Fibroblast of skin of right quadriceps (primary cell): ENCODE results near the gene MUC5B.

Source experiments
- DNase-seq: peaks from one replicate; pipeline ENCODE4 v3.0.0-alpha.2; 2013

MUC5B gene

GRCh38 chr11:1271927-1272326 is 49.1 kb downstream of the MUC5B start:
- DNase-seq, result no peak

GRCh38 chr11:1272531-1272930 is 49.7 kb downstream of the MUC5B start:
- DNase-seq, result no peak

GRCh38 chr11:1274501-1274900 is 51.6 kb downstream of the MUC5B start:
- no peak for DNase-seq

- DNase-seq, result no peak
Observed at GRCh38 chr11:1275021-1275420, 52.2 kb downstream of the MUC5B start.

GRCh38 chr11:1276041-1276790 is 53.4 kb downstream of the MUC5B start:
- DNase-seq, result no peak

GRCh38 chr11:1276866-1277615 is 54.2 kb downstream of the MUC5B start:
- DNase-seq, result no peak

- DNase-seq, result no peak
Observed at GRCh38 chr11:1277936-1278512, 55.2 kb downstream of the MUC5B start.

- no peak for DNase-seq
Observed at GRCh38 chr11:1278766-1279673, 56.2 kb downstream of the MUC5B start.

- DNase-seq, result no peak
Observed at GRCh38 chr11:1279674-1280055, 56.8 kb downstream of the MUC5B start.

- DNase-seq, result no peak
Observed at GRCh38 chr11:1280116-1281035, 57.5 kb downstream of the MUC5B start.

- no peak for DNase-seq
Observed at GRCh38 chr11:1281326-1281973, 58.6 kb downstream of the MUC5B start.

- DNase-seq, result no peak
Observed at GRCh38 chr11:1281974-1282365, 59.1 kb downstream of the MUC5B start.

- DNase-seq, result no peak
Observed at GRCh38 chr11:1283091-1283511, 60.2 kb downstream of the MUC5B start.

- no peak for DNase-seq
Observed at GRCh38 chr11:1283906-1284305, 61.0 kb downstream of the MUC5B start.

- no peak for DNase-seq
Observed at GRCh38 chr11:1285316-1285744, 62.5 kb downstream of the MUC5B start.

GRCh38 chr11:1285876-1286275 is 63.0 kb downstream of the MUC5B start:
- DNase-seq, result no peak

- no peak for DNase-seq
Observed at GRCh38 chr11:1287928-1288327, 65.1 kb downstream of the MUC5B start.

- no peak for DNase-seq
Observed at GRCh38 chr11:1288426-1289151, 65.7 kb downstream of the MUC5B start.

- no peak for DNase-seq
Observed at GRCh38 chr11:1289211-1289935, 66.5 kb downstream of the MUC5B start.
